ENCODE data around the gene SUFU.
"Not testable (repeated sequence)": the region's sequence is repeated elsewhere in the genome, so short reads cannot be mapped to it uniquely, and the experiment has no call there.

The SUFU gene

DNA sequence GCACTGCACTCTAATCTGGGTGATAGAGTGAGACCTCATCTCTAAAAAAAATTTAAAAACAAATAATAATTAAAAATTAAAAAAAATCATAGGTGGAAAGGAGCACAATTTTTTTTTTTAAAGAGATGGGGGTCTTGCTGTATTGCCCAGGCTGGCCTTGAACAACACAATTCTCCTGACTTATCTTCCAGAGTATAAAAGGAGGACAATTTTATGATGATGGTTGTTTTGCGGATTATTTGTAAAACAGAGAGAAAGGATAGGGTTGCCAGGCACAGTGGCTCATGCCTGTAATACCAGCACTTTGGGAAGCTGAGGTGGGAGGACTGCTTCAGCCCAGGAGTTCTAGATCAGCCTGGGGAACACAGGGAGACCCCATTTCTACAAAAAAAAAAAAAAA is 6.2 kb upstream of the SUFU start:
- FAIRE-seq (no peak), DNase-seq (ENCODE audit: insufficient read length, low spot score) (no peak)
- TF ChIP-seq SPI1 (IDR thresholded peaks at IDR 0.05; ENCODE audit: low read depth, low read length) (no peak), TAF1 (IDR thresholded peaks at IDR 0.05; ENCODE audit: low read depth, low read length) (no peak), POLR2AphosphoS5 (IDR thresholded peaks at IDR 0.05; ENCODE audit: low read depth, low read length) (no peak), POU2F2 (IDR thresholded peaks at IDR 0.05; ENCODE audit: low read depth, low read length) (no peak), POLR2A (IDR thresholded peaks at IDR 0.05; ENCODE audit: low read depth, low read length) (no peak), PAX5 (IDR thresholded peaks at IDR 0.05; ENCODE audit: insufficient read depth, low read length, severe bottlenecking) (no peak)

DNA sequence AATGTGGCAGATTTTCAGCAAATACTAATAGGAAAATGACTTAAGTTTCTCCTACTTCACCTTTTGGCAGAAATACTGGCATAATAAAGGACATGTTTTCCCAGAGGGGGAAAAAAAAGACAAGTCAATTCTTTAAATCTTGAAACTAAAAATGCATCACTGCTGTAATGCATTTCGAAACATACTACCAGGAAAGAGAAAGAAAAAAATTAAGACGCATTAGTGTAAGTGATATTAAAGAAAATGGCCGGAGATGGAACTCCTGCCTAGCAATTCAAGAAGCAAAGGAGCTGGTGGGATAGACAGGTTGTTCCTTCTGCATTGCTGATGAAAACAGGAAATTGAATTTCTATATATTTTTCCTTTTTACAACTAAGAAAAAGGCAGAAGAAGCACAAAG is 4.4 kb upstream of the SUFU start:
- TF ChIP-seq PAX5 (IDR thresholded peaks at IDR 0.05; ENCODE audit: insufficient read depth, low read length, severe bottlenecking) = no peak
- TF ChIP-seq TAF1 (IDR thresholded peaks at IDR 0.05; ENCODE audit: low read depth, low read length) = no peak
- TF ChIP-seq POLR2AphosphoS5 (IDR thresholded peaks at IDR 0.05; ENCODE audit: low read depth, low read length) = no peak
- no peak for TF ChIP-seq SPI1 (IDR thresholded peaks at IDR 0.05; ENCODE audit: low read depth, low read length)
- no peak for TF ChIP-seq POLR2A (IDR thresholded peaks at IDR 0.05; ENCODE audit: low read depth, low read length)
- TF ChIP-seq POU2F2 (IDR thresholded peaks at IDR 0.05; ENCODE audit: low read depth, low read length) = no peak
- DNase-seq (ENCODE audit: insufficient read length, low spot score) = no peak
- FAIRE-seq = no peak

DNA sequence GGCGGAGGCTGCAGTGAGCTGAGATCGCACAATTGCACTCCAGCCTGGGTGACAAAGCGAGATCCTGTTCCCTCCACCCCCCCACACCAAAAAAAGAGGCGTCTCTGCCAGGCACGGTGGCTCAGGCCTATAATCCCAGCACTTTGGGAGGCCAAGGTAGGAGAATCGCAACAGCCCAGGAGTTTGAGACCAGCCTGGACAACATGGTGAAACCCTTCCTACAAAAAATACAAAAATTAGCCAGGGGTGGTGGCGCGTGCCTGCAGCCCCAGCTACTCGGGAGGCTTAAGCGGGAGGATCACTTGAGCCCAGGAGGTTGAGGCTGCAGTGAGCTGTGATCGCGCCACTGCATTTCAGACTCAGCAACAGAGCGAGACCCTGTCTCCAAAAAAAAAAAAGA is 3.1 kb upstream of the SUFU start:
- not testable (repeated sequence) for FAIRE-seq; DNase-seq (ENCODE audit: insufficient read length, low spot score)

DNA sequence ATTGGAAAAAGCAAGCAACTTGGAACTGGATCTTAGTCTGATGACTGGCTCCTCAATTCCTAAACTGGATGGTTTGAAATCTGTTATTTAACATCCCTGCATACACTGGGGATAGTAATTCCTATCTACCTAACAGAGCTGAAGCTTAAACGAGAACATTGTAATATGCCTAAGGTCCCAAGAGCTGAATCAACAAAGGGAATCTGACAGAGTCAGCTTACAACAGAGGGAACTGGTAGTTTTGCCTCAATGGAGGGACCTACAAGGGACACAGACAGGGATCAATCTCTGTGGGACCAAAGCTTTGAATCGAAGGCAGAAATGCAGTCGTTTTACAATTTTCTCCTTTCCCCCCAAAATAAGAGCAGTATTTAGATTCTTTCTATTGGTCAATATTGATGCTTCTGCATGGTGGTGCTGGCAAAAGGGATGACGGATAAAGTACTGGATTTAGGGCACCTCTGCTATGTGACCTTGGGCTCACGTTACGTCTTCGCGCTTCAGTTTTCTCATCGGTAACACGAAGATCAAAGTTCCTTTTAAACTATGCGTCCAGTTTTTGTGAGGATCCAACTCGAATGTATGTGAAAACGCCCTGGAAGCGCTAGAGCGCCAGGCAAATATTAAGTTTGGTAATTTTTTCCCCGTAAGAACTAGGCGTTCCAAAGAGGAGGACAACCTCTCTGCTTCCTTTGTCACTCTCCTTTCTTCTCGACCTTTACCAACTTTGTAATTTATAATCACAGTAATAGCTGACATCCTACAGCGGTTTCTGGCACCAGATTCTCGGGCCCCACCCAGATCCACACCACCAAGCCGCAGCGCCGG is 2.4 kb upstream of the SUFU start:
- TF ChIP-seq TAF1 (IDR thresholded peaks at IDR 0.05; ENCODE audit: low read depth, low read length) (no peak), SPI1 (IDR thresholded peaks at IDR 0.05; ENCODE audit: low read depth, low read length) (no peak), POLR2AphosphoS5 (IDR thresholded peaks at IDR 0.05; ENCODE audit: low read depth, low read length) (no peak), POU2F2 (IDR thresholded peaks at IDR 0.05; ENCODE audit: low read depth, low read length) (no peak), PAX5 (IDR thresholded peaks at IDR 0.05; ENCODE audit: insufficient read depth, low read length, severe bottlenecking) (no peak), POLR2A (IDR thresholded peaks at IDR 0.05; ENCODE audit: low read depth, low read length) (no peak)
- FAIRE-seq (peak; percentile 16), DNase-seq (ENCODE audit: insufficient read length, low spot score) (no peak)

DNA sequence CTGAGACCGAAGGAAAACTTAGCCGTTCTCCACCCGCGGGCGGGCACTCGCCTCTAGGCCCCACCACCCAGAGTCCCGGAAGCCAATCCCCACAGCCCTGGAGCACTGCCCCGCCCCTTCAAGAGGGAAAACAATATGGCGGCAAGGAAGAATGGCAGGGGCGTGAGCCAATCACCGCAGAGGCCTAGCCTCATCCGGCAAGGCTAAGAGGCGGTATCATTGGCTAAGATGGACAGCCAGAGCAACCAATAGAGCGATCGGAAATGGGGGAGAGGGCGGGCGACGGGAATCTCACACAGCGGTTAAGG is 1.8 kb upstream of the SUFU start:
- DNase-seq (ENCODE audit: insufficient read length, low spot score) = peak; percentile 93
- FAIRE-seq = no peak
- TF ChIP-seq PAX5 (IDR thresholded peaks at IDR 0.05; ENCODE audit: insufficient read depth, low read length, severe bottlenecking) = no peak
- peak; percentile 45; the same call in 1 of the 2 replicates for TF ChIP-seq POLR2A (IDR thresholded peaks at IDR 0.05; ENCODE audit: low read depth, low read length)

DNA sequence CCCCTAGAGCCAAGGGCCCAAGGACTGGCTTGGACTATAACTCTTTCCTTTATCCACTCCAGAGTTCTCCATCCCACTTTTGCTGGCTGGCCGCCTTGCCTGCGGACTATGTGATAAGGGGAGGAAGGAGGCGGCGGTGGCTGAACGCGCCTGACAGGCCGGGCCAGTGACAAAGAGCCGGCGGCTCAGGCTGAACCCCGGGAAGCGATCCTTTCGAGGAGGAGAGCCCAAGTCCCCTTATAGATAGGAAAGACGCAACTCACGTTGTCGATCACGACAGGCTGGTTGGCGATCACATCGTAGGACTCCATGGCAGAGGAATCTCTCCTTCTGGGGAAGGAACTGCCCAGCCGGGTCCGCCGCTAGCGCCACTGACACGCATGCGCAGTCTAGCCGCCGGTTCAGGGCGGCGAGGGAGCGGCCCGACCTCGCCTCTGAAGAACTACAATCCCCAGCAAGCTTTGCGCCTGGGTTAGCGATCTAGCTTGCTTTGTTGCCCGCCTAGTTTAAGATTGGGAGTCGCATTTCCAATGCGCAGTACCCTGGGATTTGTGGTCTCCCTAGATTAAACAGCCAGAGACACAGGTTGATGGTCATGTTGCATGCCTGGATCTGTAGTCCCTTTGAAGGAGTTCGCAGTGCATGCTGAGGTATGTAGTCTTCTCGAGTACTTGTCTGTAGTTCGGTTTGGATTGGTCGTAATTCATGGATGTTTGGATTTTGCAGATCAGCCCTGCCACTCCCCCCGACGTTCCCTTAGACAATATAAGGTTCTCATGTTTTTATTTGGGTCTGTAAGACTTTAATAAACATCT is 1.2 kb upstream of the SUFU start, which contains the start of gene ACTR1A:
TSS of gene ACTR1A (minus strand) at position 376 of the 815 bp plus-strand sequence. CDS start at position 311, 65 bp downstream.
- peak; percentile 98 for FAIRE-seq
- 0 out of 2 replicates have a peak, but pooled peaks have one; percentile 45 for TF ChIP-seq POLR2A (IDR thresholded peaks at IDR 0.05; ENCODE audit: low read depth, low read length)
- 0 out of 2 replicates have a peak, but pooled peaks have one; percentile 38 for TF ChIP-seq POLR2AphosphoS5 (IDR thresholded peaks at IDR 0.05; ENCODE audit: low read depth, low read length)
- TF ChIP-seq SPI1 (IDR thresholded peaks at IDR 0.05; ENCODE audit: low read depth, low read length) = peak; percentile 25; the same call in 1 of the 2 replicates
- no peak for TF ChIP-seq TAF1 (IDR thresholded peaks at IDR 0.05; ENCODE audit: low read depth, low read length)
- TF ChIP-seq POU2F2 (IDR thresholded peaks at IDR 0.05; ENCODE audit: low read depth, low read length) = peak; percentile 66; the same call in 1 of the 2 replicates
- DNase-seq (ENCODE audit: insufficient read length, low spot score) = peak; percentile 66

DNA sequence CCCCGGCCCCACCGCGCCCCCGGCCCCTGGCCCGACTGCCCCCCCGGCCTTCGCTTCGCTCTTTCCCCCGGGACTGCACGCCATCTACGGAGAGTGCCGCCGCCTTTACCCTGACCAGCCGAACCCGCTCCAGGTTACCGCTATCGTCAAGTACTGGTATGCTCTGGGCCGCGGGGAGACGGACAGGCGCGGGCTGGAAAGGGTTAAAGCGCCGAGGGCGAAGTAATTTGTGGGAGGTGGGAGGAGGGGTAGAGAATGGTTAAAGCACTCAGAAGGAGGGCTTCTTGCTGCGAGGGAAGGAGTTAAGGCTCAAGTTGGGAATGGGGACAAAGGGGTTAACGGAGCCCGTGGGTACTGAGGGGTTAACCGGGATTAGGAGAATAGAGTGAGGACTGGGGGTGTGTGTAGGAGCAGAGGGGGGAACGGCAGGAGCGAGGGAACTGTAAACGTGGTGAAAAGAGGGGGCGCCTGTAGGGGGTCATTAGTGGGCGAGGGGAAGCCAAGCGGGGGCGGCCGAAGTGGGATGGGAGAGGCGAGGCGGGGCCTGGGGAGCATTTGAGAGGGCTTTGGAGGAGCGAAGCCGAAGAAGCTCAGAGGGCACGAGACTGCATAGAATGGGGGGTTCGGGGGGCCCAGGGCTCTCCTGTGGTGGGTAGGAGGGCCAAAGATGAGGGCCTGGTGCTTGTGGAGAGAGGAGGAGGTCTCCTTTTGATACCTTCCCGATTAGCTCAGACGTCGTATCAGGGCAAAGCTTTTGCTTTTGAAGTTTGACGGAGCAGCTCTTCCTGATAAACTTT is 605 bp downstream of the SUFU start:
- TF ChIP-seq POU2F2 (IDR thresholded peaks at IDR 0.05; ENCODE audit: low read depth, low read length) = no peak
- TF ChIP-seq POLR2A (IDR thresholded peaks at IDR 0.05; ENCODE audit: low read depth, low read length) = no peak
- no peak for TF ChIP-seq POLR2AphosphoS5 (IDR thresholded peaks at IDR 0.05; ENCODE audit: low read depth, low read length)
- no peak for TF ChIP-seq TAF1 (IDR thresholded peaks at IDR 0.05; ENCODE audit: low read depth, low read length)
- no peak for TF ChIP-seq PAX5 (IDR thresholded peaks at IDR 0.05; ENCODE audit: insufficient read depth, low read length, severe bottlenecking)
- TF ChIP-seq SPI1 (IDR thresholded peaks at IDR 0.05; ENCODE audit: low read depth, low read length) = no peak
- FAIRE-seq = no peak
- no peak for DNase-seq (ENCODE audit: insufficient read length, low spot score)

DNA sequence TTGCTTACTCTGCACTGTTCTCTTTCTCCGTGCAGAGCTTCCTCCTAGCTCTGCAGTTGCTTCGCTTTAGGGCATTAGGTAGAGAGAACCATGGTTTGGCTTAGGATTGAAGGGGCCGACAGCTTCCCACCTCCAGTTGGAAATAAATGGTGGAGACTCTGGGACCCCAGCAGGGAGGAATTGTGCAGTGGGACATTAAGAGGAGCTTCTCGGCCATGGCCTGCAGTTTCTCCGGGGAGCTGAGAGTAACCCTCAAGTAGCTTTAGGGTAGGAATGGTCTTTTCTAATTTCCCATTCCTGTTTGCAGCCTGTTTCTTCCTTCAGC is 1.2 kb downstream of the SUFU start:
- DNase-seq (ENCODE audit: insufficient read length, low spot score) (no peak), FAIRE-seq (no peak)

DNA sequence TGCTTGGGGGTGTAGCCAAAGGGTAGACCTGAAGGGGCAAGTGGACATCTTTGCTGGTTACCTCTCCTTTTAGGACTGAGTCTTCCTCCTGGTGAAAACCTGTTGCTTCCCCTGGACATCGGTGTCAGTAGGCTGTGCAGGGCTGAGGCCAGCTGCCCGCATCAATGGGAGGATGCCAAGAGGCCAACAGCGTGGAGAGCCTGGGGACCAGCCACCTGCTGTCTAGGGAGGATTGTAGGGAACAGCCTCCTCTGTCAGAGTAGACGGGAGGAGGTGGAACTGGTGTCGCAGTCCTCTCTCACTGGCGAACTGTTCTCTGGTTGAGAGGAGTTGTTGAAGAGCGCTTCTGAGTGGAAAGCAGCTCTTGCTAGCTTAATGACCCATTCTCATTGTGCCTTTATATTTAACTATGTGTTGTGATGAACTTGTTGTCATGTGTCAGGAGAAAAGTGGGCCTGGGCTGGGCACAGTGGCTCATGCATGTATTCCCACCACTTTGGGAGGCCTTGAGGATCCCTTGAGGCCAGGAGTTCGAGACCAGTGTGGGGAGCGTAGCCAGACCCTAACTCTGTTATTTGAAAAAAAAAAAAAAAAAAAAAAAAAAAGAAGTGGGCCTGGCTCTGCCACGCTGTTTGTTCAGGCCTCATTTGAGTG is 1.8 kb downstream of the SUFU start:
- DNase-seq (ENCODE audit: insufficient read length, low spot score) = no peak
- no peak for FAIRE-seq
- TF ChIP-seq POU2F2 (IDR thresholded peaks at IDR 0.05; ENCODE audit: low read depth, low read length) (no peak), SPI1 (IDR thresholded peaks at IDR 0.05; ENCODE audit: low read depth, low read length) (no peak), POLR2AphosphoS5 (IDR thresholded peaks at IDR 0.05; ENCODE audit: low read depth, low read length) (no peak), TAF1 (IDR thresholded peaks at IDR 0.05; ENCODE audit: low read depth, low read length) (no peak), PAX5 (IDR thresholded peaks at IDR 0.05; ENCODE audit: insufficient read depth, low read length, severe bottlenecking) (no peak), POLR2A (IDR thresholded peaks at IDR 0.05; ENCODE audit: low read depth, low read length) (no peak)

More for the DNA sequence above, 1.2 kb downstream of the SUFU start:
- TF ChIP-seq TAF1 (IDR thresholded peaks at IDR 0.05; ENCODE audit: low read depth, low read length) = no peak
- TF ChIP-seq POLR2AphosphoS5 (IDR thresholded peaks at IDR 0.05; ENCODE audit: low read depth, low read length) = no peak
- TF ChIP-seq SPI1 (IDR thresholded peaks at IDR 0.05; ENCODE audit: low read depth, low read length) = no peak
- TF ChIP-seq POLR2A (IDR thresholded peaks at IDR 0.05; ENCODE audit: low read depth, low read length) = no peak
- TF ChIP-seq POU2F2 (IDR thresholded peaks at IDR 0.05; ENCODE audit: low read depth, low read length) = no peak
- no peak for TF ChIP-seq PAX5 (IDR thresholded peaks at IDR 0.05; ENCODE audit: insufficient read depth, low read length, severe bottlenecking)

Data from GM12891 (cell line).